ENCODE data around the gene APOA4. TPM values are rescaled to one million over a fixed set of nuclear protein-coding genes. Genes with fewer than 3 reads are reported as not detected.
A peak's percentile ranks its signal among the peaks of the same experiment; 100 is the strongest.

APOA4 gene
- total and polyA plus RNA-seq, 2 of the 13 experiments (the other 11 are each of a cell fraction or from before 2014, with no cell fraction given): 3.8 to 7.2 TPM

DNA sequence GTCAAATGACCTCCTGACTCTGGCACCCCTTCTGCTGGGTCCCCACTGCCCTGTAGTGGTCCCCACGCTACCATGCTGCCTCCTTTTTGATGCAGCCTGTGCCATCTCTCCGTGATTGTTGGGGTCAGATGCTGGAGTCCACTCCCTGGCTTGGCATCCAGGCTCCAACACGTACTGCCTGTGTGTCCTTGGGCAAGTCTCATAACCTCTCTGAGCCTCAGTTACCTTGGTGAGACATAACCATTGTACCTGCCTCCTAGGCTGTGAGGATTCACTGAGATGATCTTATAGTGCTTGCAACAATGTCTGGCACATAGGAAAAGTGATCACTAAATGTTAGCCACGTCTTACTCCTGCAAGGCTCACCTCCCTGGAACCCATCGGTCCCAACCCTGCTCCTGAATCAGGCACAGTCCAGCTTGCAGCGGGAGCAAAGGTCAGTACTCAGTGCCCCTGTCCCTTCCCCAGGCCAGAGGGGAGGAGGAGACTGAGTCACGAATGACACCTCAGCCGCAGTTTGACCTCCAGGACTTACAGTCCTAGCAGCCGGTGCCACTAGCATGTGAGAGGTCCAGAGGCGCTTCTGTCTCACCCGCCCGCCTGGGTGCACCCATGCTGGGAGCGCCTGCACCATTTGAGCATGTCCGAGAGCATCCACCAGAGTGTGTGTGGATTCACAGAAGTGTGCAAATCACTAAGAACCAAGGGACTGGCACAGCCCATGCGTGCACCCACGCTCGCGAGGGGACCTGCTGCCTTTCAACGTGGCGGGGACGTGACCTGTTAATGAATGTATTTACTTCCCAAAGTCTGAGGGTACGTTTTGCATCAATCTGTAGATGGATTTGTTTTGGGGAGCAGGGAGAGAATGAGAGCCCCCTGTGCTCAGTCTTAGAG, 3.0 kb upstream of the APOA4 start (continued):
- TF ChIP-seq, protein P1, sequence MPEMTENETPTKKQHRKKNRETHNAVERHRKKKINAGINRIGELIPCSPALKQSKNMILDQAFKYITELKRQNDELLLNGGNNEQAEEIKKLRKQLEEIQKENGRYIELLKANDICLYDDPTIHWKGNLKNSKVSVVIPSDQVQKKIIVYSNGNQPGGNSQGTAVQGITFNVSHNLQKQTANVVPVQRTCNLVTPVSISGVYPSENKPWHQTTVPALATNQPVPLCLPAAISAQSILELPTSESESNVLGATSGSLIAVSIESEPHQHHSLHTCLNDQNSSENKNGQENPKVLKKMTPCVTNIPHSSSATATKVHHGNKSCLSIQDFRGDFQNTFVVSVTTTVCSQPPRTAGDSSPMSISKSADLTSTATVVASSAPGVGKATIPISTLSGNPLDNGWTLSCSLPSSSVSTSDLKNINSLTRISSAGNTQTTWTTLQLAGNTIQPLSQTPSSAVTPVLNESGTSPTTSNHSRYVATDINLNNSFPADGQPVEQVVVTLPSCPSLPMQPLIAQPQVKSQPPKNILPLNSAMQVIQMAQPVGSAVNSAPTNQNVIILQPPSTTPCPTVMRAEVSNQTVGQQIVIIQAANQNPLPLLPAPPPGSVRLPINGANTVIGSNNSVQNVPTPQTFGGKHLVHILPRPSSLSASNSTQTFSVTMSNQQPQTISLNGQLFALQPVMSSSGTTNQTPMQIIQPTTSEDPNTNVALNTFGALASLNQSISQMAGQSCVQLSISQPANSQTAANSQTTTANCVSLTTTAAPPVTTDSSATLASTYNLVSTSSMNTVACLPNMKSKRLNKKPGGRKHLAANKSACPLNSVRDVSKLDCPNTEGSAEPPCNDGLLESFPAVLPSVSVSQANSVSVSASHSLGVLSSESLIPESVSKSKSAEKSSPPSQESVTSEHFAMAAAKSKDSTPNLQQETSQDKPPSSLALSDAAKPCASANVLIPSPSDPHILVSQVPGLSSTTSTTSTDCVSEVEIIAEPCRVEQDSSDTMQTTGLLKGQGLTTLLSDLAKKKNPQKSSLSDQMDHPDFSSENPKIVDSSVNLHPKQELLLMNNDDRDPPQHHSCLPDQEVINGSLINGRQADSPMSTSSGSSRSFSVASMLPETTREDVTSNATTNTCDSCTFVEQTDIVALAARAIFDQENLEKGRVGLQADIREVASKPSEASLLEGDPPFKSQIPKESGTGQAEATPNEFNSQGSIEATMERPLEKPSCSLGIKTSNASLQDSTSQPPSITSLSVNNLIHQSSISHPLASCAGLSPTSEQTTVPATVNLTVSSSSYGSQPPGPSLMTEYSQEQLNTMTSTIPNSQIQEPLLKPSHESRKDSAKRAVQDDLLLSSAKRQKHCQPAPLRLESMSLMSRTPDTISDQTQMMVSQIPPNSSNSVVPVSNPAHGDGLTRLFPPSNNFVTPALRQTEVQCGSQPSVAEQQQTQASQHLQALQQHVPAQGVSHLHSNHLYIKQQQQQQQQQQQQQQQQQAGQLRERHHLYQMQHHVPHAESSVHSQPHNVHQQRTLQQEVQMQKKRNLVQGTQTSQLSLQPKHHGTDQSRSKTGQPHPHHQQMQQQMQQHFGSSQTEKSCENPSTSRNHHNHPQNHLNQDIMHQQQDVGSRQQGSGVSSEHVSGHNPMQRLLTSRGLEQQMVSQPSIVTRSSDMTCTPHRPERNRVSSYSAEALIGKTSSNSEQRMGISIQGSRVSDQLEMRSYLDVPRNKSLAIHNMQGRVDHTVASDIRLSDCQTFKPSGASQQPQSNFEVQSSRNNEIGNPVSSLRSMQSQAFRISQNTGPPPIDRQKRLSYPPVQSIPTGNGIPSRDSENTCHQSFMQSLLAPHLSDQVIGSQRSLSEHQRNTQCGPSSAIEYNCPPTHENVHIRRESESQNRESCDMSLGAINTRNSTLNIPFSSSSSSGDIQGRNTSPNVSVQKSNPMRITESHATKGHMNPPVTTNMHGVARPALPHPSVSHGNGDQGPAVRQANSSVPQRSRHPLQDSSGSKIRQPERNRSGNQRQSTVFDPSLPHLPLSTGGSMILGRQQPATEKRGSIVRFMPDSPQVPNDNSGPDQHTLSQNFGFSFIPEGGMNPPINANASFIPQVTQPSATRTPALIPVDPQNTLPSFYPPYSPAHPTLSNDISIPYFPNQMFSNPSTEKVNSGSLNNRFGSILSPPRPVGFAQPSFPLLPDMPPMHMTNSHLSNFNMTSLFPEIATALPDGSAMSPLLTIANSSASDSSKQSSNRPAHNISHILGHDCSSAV (CRISPR knock-in tag; IDR thresholded peaks at IDR 0.05; ENCODE audit: borderline replicate concordance): no peak
- TF ChIP-seq HNRNPK (IDR thresholded peaks at IDR 0.05; ENCODE audit: low read depth, low read length, poor library complexity, severe bottlenecking) (no peak), POLR2AphosphoS2 (IDR thresholded peaks at IDR 0.05; ENCODE audit: low read depth, low read length) (no peak), ZNF7 (CRISPR knock-in tag; IDR thresholded peaks at IDR 0.05) (no peak), RAD21 (CRISPR knock-in tag; IDR thresholded peaks at IDR 0.05) (peak; percentile 22; the same call in 1 of the 2 replicates), GFI1 (CRISPR knock-in tag; IDR thresholded peaks at IDR 0.05; ENCODE audit: borderline replicate concordance) (peak; percentile 23; the same call in 1 of the 2 replicates), ZNF703 (CRISPR knock-in tag; IDR thresholded peaks at IDR 0.05; ENCODE audit: borderline replicate concordance) (no peak), ZNF513 (CRISPR knock-in tag; conservative IDR thresholded peaks at IDR 0.05) (no peak), ZNF10 (CRISPR knock-in tag; IDR thresholded peaks at IDR 0.05; ENCODE audit: borderline replicate concordance, low read depth) (no peak), CC2D1A (CRISPR knock-in tag; IDR thresholded peaks at IDR 0.05) (0 out of 2 replicates have a peak, but pooled peaks have one; percentile 53), ZNF44 (CRISPR knock-in tag; IDR thresholded peaks at IDR 0.05) (peak; percentile 43; the same call in 1 of the 2 replicates), SNAPC2 (CRISPR knock-in tag; IDR thresholded peaks at IDR 0.05) (0 out of 2 replicates have a peak, but pooled peaks have one; percentile 33), GLI4 (CRISPR knock-in tag; IDR thresholded peaks at IDR 0.05; ENCODE audit: borderline replicate concordance) (0 out of 2 replicates have a peak, but pooled peaks have one; percentile 34)
- TF ChIP-seq, protein P2, sequence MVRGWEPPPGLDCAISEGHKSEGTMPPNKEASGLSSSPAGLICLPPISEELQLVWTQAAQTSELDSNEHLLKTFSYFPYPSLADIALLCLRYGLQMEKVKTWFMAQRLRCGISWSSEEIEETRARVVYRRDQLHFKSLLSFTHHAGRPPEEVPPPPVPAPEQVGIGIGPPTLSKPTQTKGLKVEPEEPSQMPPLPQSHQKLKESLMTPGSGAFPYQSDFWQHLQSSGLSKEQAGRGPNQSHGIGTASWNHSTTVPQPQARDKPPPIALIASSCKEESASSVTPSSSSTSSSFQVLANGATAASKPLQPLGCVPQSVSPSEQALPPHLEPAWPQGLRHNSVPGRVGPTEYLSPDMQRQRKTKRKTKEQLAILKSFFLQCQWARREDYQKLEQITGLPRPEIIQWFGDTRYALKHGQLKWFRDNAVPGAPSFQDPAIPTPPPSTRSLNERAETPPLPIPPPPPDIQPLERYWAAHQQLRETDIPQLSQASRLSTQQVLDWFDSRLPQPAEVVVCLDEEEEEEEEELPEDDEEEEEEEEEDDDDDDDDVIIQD (CRISPR knock-in tag; IDR thresholded peaks at IDR 0.05; ENCODE audit: low read depth): no peak
- TF ChIP-seq, protein P3, sequence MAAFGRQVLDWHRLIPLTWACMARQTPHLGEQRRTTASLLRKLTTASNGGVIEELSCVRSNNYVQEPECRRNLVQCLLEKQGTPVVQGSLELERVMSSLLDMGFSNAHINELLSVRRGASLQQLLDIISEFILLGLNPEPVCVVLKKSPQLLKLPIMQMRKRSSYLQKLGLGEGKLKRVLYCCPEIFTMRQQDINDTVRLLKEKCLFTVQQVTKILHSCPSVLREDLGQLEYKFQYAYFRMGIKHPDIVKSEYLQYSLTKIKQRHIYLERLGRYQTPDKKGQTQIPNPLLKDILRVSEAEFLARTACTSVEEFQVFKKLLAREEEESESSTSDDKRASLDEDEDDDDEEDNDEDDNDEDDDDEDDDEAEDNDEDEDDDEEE (CRISPR knock-in tag; IDR thresholded peaks at IDR 0.05): 0 out of 2 replicates have a peak, but pooled peaks have one; percentile 46

Data from HepG2 (cell line).